Skeletal muscle satellite cell (primary cell): Measurements from ENCODE around the gene SMARCA4. TPM values are rescaled to one million over a fixed set of nuclear protein-coding genes. Genes with fewer than 3 reads are reported as not detected.
A peak's percentile ranks its signal among the peaks of the same experiment; 100 is the strongest.

Experiments
- small RNA-seq: library from RNA; depleted of rRNA; stranded (forward); fragments of <200 nt; gene quantifications from one replicate; pipeline ENCODE3, GENCODE V24; 2012

SMARCA4 gene

Small RNA genes within 50 kb of the gene (small RNA-seq; reads per million reads assigned to genes)
- gene RF02271 (not detected), gene RN7SL192P (27.9 reads per million, percentile 95 among the genes with 10 or more reads in this experiment)
